Measurements from ENCODE around the gene RTP5.
"Not testable (repeated sequence)": the region's sequence is repeated elsewhere in the genome, so short reads cannot be mapped to it uniquely, and the experiment has no call there.

Gene RTP5

GRCh38 chr2:241904011-241904718 is 34.6 kb downstream of the RTP5 start:
- no peak for DNase-seq

DNA sequence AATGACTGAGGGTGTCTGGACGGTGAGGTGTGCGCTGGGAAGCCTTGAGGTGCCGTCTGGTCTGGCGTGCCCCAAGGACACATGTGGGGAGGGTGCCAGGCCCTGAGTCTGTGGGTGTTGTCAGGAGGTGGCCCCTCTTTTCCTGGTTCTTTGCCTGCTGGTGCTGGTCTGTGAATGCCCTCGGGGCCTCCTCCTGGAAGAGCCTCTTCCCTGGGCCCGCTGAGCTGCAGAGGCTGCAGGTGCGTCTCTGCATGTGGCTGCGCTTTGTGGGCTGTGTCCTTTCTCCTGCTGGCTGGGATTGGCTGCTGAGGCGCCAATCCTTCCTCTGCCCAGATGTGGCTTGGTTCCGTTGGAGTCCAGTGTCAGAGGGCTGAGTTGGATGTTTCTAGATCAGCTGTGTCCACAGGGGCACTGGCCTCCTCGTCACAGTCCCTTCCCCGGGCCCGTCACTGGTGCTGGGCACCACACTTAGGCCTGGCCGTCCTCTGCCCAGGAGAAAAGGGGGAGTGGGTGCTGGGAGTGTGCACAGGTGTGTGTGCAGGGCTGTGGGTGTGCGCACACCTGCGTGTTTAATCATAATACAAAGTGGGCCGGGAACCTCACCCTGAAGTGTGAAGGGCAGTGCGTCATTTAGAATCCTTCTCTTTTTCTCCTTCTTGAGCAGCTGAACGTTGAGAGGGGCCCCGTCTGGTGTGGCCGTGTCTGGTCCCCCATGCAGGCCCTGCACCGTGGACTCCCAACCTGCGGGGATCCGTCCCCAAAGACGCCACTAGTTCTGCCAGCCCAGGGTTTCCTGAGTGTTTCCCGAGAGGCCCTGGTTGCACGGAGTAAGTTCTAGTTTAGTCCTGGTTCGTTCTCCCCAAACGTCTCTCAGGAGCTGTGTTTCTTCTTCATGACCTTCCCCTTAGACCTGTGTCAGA is 35.5 kb downstream of the RTP5 start:
- DNase-seq = no peak

- no peak for DNase-seq
Measured at GRCh38 chr2:241905716-241906377, 36.3 kb downstream of the RTP5 start.

GRCh38 chr2:241906378-241906770 is 36.8 kb downstream of the RTP5 start:
- not testable (repeated sequence) for DNase-seq

- DNase-seq = no peak
Measured at GRCh38 chr2:241906826-241907570, 37.5 kb downstream of the RTP5 start.

GRCh38 chr2:241907831-241908230 is 38.3 kb downstream of the RTP5 start:
- not testable (repeated sequence) for DNase-seq

DNA sequence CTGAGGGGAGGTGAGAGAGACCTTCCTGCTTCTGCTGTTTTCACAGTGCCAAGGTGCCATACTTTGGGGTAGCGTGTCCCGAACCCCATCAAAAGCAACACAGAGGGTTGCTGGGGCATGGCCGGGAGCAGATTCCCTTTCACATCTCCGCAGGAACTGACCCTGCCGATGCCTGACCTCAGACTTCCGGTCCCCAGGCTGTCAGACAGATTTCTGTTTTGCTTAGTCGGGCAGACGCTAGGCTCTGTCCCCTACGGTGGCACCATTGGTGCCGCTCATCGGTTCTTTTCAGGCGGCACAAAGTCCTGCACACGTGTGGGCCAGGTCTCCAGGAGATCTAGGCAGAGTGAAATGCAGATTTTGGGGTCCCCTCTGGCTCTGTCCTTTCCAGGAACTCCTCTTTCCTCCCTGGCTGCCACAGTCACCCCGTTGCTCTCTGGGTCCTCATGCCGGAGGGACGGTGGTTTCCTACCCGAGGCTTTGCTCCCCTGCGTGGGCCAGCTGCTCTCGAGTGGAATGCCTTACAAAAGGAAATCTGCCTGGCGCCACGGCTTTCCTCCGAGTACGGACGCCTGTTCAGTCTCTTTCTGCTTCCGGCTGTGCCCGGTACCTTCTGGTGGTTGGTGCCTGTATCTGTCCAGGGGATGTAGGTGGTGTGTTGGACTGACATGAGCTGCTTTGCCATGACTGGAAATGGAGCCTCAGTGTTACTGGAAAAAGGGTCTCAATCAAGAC is 39.3 kb downstream of the RTP5 start:
- DNase-seq = no peak

GRCh38 chr2:241909769-241910168 is 40.2 kb downstream of the RTP5 start:
- no peak for DNase-seq

GRCh38 chr2:241910604-241911520 is 41.3 kb downstream of the RTP5 start:
- DNase-seq = no peak

DNA sequence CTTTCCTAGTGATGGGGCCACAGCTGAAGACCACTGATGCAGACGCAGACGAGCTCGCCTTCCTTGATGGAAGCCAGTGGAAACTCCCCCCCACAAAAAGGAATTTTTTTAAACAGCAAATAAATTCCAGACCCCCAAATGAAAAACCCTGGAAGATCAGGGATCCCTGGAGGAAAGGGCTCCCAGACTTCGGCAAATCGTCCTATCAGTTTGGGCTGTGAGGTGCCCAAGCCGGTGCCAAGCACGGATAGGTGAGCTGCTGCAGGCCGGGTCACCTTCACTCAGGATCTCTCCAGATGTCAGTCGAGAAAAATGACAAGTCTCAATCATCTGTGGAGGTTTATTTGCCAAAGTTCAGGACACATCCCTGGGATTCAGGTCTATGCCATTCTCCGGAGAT is 42.0 kb downstream of the RTP5 start:
- DNase-seq = no peak

- no peak for DNase-seq
Measured at GRCh38 chr2:241912021-241912555, 42.6 kb downstream of the RTP5 start.

GRCh38 chr2:241913703-241914102 is 44.2 kb downstream of the RTP5 start:
- DNase-seq = no peak

- no peak for DNase-seq
Measured at GRCh38 chr2:241914542-241914941, 45.0 kb downstream of the RTP5 start.

GRCh38 chr2:241921631-241922030 is 52.1 kb downstream of the RTP5 start:
- DNase-seq = not testable (repeated sequence)

DNA sequence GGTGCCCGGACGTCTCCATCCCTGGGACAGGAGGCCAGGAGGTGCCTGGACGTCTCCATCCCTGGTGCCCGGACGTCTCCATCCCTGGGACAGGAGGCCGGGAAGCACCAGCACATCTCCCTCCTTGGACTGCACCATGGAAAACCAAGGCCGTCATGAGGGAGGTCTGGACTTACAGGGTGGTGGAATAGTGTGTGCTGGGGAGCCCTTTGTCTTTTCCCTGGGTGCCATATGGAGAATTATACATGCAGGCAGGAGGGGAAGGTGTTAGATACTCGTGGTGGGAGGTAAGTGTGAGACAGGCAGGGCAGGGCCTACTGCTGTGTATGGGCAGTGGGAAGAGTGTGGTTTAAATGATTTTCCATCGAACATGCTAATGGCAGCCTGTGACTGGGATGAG is 52.9 kb downstream of the RTP5 start:
- no peak for DNase-seq

DNA sequence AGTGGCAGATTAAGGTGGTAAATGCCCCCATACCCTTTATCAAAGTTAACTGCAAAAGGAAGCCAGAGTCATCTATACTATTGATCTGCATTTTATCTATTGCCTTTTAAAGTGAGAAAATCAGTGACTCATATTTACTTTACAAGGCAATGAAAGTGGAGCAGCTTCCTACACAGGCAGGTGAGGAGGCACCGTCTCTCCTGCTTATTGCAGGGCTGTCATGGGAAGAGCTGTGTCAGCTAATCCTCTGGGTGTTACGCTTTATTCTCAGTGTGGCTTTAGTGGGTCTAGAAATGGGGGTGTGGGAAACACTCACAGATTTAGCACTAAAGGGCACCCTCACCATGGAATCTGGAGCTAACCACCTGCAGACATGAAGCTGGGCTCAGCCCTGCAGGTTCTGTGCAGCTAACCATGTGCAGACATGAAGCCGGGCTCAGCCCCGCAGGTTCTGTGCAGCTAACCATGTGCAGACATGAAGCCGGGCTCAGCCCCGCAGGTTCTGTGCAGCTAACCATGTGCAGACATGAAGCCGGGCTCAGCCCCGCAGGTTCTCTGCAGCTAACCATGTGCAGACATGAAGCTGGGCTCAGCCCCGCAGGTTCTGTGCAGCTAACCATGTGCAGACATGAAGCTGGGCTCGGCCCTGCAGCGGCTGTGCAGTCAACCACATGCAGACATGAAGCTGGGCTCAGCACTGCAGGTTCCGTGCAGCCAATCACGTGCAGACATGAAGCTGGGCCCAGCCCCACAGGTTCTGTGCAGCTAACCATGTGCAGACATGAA is 53.5 kb downstream of the RTP5 start:
- not testable (repeated sequence) for DNase-seq

Data from GOT3 (cell line).